ENCODE measurements around the gene BAIAP3.

Gene BAIAP3

GRCh38 chr16:1332618-1333148, 762 bp upstream of the BAIAP3 start:
- no peak for DNase-seq (ENCODE audit: low spot score)

GRCh38 chr16:1333854-1334700, 632 bp downstream of the BAIAP3 start:
- no peak for DNase-seq (ENCODE audit: low spot score)

- DNase-seq (ENCODE audit: low spot score), result no peak
Measured at GRCh38 chr16:1334739-1335138, 1.3 kb downstream of the BAIAP3 start.

- DNase-seq (ENCODE audit: low spot score), result no peak
Measured at GRCh38 chr16:1335211-1335971, 1.9 kb downstream of the BAIAP3 start.

- no peak for DNase-seq (ENCODE audit: low spot score)
Measured at GRCh38 chr16:1335996-1336395, 2.6 kb downstream of the BAIAP3 start.

- DNase-seq (ENCODE audit: low spot score), result no peak
Measured at GRCh38 chr16:1336619-1337018, 3.2 kb downstream of the BAIAP3 start.

GRCh38 chr16:1337486-1337885, 4.0 kb downstream of the BAIAP3 start:
- DNase-seq (ENCODE audit: low spot score), result no peak

GRCh38 chr16:1338119-1338730, 4.8 kb downstream of the BAIAP3 start:
- peak; percentile 42 for DNase-seq (ENCODE audit: low spot score)

- no peak for DNase-seq (ENCODE audit: low spot score)
Measured at GRCh38 chr16:1338855-1339675, 5.6 kb downstream of the BAIAP3 start.

- DNase-seq (ENCODE audit: low spot score), result no peak
Measured at GRCh38 chr16:1340730-1341494, 7.5 kb downstream of the BAIAP3 start.

- DNase-seq (ENCODE audit: low spot score), result no peak
Measured at GRCh38 chr16:1341495-1342420, 8.3 kb downstream of the BAIAP3 start.

GRCh38 chr16:1342526-1343427, 9.3 kb downstream of the BAIAP3 start:
- DNase-seq (ENCODE audit: low spot score), result peak; percentile 96

GRCh38 chr16:1343428-1344242, 10.2 kb downstream of the BAIAP3 start:
- DNase-seq (ENCODE audit: low spot score), result no peak

- no peak for DNase-seq (ENCODE audit: low spot score)
Measured at GRCh38 chr16:1344499-1344898, 11.1 kb downstream of the BAIAP3 start.

GRCh38 chr16:1345087-1345486, 11.6 kb downstream of the BAIAP3 start:
- DNase-seq (ENCODE audit: low spot score), result no peak

GRCh38 chr16:1345651-1346421, 12.4 kb downstream of the BAIAP3 start:
- no peak for DNase-seq (ENCODE audit: low spot score)
